GM19395 (cell line): ENCODE data around the gene HYDIN.
"Not testable (repeated sequence)": the region's sequence is repeated elsewhere in the genome, so short reads cannot be mapped to it uniquely, and the experiment has no call there.

Experiments
- ATAC-seq: cut with Tn5 transposase; IDR thresholded peaks from one replicate; pipeline ENCODE4 v1.9.1; 2021; ENCODE audit warnings: mild to moderate bottlenecking, moderate library complexity; ENCODE audit not compliant: unreplicated experiment

Gene HYDIN

DNA sequence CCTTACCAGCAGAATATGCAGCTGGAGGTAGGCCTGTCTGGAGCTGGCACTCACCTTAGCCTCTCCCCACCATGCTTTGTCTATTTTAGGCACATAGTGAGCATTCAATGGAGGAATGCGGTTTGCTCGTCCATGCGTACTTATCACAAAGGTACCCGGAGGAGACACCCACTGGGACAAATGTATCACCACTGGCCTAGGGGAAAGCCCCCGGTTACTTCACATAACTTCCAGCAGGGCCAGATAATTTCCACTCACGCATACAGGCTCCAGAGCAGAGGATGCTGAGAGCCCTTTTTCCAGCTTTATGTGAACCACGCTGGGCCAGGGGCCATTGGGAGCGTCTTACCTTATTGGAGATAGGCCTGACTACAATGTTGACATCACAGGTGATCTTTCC is 348.2 kb downstream of the HYDIN start:
- ATAC-seq = not testable (repeated sequence)

DNA sequence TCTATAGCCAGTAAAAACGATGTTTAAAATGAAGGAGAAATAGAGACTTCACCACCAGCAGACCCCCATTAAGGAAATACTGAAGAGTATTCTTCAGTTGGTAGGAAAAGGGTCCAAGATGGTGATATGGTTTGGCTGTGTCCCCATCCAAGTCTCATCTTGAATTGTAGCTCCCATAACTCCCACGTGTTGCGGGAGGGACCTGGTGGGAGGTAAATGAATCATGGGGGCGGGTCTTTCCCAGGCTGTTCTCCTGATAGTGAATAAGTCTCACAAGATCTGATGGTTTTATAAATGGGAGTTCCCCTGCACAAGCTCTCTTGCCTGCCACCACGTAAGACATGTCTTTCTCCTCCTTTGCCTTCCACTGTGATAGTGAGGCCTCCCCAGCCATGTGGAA is 352.6 kb downstream of the HYDIN start:
- ATAC-seq = not testable (repeated sequence)

- ATAC-seq = not testable (repeated sequence)
These were observed 354.1 kb downstream of the HYDIN start for GRCh38 chr16:70876442-70876841.

GRCh38 chr16:70864698-70865097 is 365.8 kb downstream of the HYDIN start:
- ATAC-seq = not testable (repeated sequence)

- ATAC-seq = not testable (repeated sequence)
These were observed 368.5 kb downstream of the HYDIN start for GRCh38 chr16:70861996-70862395.

- not testable (repeated sequence) for ATAC-seq
These were observed 379.2 kb downstream of the HYDIN start for GRCh38 chr16:70851299-70851698.

- not testable (repeated sequence) for ATAC-seq
These were observed 406.9 kb downstream of the HYDIN start for GRCh38 chr16:70823498-70824118.

DNA sequence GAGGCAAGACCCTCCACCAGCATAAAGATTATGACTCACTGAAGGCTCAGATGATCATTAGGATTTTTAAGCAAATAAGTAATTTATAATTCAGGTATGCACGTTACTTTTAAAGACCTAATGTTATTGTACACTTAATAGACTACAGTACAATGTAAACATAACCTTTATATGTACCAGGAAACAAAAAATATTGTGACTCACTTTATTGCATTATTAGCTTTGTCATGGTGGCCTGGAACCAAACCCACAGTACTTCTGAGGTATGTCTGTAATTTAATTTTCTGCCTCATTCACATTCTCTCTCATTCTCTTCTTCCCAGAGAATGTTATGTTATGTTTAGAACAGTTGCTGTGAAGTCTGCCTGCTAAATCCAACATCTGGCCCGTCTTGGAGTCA is 407.8 kb downstream of the HYDIN start:
- not testable (repeated sequence) for ATAC-seq

- not testable (repeated sequence) for ATAC-seq
These were observed 412.4 kb downstream of the HYDIN start for GRCh38 chr16:70818088-70818487.

DNA sequence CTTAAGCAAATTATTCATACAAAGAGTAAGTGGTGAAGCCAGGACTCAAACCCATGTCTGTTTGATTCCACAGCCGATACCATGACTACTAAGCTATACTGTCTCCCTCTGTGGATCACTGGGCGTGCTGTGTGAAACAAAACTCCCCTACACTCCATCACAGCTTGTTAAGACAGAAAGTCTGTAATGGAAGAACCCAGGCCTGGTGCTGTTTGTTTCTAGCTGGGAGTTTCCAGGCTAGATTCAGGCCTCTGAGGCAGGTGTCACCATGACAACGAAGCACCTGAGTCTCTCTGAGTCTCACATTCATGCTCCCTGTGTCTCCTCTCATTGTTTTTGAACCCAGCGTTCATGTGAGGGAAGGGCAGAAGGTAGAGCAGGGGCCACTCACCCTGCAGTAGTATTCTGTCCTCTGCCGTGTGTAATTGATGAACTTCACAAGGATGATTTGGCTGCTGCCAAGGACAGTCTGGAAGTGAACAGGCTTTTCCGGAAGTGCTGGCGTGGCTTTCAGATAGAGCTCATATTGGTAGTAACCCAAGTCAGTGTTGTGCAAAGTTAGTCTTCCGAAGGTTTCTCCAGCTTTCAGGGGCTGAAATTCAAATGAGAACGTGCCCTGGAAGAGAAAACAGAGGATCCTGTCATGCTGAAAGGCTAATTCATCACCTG is 421.0 kb downstream of the HYDIN start:
- ATAC-seq = no peak

DNA sequence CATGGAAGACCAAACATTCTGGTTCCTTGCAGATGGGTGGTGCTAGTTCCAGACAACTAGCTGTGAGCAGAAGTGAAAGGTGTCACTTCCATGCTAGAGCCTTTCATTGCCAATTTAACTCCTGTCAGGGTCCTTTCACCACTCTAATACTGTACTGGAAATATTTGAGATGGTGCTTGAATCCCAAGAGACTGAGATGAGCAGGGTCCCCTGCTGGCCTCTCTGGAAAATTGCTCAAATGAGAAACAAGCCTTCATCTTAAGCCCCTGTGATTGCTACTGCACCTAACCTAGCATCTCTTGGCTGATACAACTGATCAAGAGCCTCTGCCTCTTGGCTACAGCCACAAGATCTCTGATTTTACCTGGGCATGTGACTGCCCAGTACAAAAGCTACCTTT is 422.2 kb downstream of the HYDIN start:
- ATAC-seq = no peak

GRCh38 chr16:70805787-70806186 is 424.7 kb downstream of the HYDIN start:
- ATAC-seq = no peak

GRCh38 chr16:70805380-70805779 is 425.1 kb downstream of the HYDIN start:
- ATAC-seq = no peak

- ATAC-seq = no peak
These were observed 425.8 kb downstream of the HYDIN start for GRCh38 chr16:70804734-70805169.

DNA sequence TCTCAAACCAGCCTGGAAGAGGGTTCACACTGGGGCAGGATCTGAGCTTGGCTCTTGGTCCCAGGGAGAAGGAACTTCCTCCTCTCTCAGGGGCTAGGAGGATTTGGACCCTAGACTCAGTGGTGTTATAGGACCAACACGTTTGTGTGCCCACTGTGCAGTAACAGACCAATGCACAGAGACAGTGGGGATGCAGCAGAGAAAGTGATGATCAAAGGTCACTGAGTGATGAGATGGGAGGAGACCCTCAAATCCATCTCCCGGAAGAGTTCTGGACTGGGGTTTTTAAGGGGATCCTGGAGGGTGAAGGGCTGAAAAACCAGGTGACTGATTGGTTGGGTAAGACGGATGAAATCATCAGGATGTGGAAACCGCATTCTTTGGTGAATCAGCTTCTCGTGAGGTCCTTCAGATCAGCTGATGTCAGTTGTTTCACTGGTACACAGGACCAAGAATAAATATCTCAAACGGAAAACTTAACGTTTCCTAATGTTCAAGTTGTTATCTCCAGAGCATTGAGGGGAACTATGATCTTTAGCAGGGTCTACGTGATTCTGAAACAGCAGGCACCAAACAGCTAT is 426.3 kb downstream of the HYDIN start:
- ATAC-seq = no peak

GRCh38 chr16:70803319-70803718 is 427.2 kb downstream of the HYDIN start:
- ATAC-seq = no peak

DNA sequence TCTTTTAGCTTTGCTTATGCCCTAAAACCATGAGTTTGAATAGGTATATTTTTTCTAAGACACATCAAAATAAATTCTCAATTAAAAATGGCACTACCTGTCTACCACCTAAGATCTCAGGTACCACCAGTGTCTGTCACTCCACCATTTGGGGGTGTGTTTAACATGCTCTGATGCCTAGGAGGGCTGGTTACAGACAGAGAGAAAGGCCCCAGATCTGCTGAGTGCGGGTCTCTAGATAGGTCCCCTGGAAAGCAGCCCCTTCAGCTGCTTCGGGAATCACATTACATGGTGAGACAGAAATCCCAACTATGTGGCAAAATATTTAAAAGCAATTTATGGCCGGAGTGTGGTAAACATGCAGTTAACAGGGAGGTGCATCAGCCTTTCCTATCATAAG is 428.9 kb downstream of the HYDIN start:
- no peak for ATAC-seq

DNA sequence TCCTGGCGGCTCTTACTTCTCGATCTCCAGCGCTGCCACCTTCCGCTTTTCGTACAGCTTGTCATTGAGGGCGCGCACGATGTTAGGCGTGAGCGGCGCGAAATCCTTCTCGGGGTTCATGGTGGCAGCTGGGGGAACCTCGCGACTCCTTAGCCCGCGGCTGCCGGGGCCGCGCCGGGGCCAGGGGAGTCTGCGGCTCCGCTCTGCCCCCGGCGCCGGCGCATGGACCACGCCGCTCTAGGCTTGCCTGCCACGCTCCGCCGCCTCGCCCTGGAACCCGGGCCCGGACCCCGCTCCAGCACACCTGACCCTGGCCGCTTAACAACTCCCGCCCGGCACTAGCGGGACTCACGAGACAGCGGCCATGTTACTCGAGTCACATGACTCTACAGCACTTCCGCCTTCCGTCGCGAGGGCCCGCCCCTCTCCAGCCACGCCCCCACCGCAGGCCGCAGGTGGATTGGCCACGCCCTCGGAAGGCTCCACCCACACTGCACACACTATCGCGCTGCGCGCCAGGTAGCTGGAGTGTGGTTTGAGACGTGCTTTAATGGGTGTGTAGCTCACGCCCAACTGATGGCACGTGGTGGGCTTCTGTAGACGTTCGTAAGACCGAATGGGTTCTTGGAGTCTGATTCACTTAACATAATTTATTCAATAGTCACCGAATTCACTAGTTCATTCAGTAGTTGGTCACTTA is 429.6 kb downstream of the HYDIN start, which contains the start of gene VAC14:
TSS of gene VAC14 (minus strand) at position 378 of the 700 bp plus-strand sequence. CDS start at position 120, 258 bp downstream.
- peak; percentile 95 for ATAC-seq

- ATAC-seq = no peak
These were observed 430.2 kb downstream of the HYDIN start for GRCh38 chr16:70800311-70800710.

DNA sequence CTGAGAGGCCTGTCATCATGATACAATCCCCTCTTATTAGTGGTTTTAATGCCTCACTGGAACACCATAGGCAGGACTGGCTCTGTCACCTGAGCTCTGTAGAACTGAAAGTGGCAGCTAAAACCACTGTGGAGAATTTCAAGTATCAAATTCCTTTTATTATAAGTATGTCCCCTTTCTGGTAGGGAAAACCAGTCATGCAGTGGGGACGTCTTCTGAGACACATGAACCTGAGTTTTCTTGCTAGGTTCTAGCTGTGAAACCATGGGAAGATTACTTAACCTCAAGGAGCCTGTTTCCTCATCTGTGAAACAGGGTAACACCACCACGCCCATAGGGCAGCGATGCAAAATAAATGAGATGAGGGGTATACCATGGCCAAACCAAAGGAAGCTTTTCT is 434.2 kb downstream of the HYDIN start:
- no peak for ATAC-seq

- no peak for ATAC-seq
These were observed 435.1 kb downstream of the HYDIN start for GRCh38 chr16:70795296-70795912.
